ENCODE results near the gene SLC5A1. TPM values are rescaled to one million over a fixed set of nuclear protein-coding genes. Genes with fewer than 3 reads are reported as not detected.

The SLC5A1 gene
- not detected in 2 replicates for polyA plus RNA-seq
- not detected in 2 replicates for polyA minus RNA-seq

- Histone ChIP-seq H2AFZ (ENCODE audit: low read depth, low read length) (no peak within 1 kb of the TSS), H3K27ac (ENCODE audit: low read length) (no peak within 1 kb of the TSS), H4K20me1 (ENCODE audit: insufficient read depth) (no peaks in the 10 kb centered on the region), H3K4me2 (ENCODE audit: low read length) (no peak within 1 kb of the TSS), H3K79me2 (replicated peaks; ENCODE audit: insufficient read depth, low read length) (no peaks in the 10 kb centered on the region), H3F3A (ENCODE audit: insufficient read depth, low read length, poor library complexity, severe bottlenecking) (no peaks in the 10 kb centered on the region), H3K9me2 (ENCODE audit: insufficient read depth, low read length) (no peaks in the 10 kb centered on the region), H3K27me3 (ENCODE audit: insufficient read depth, low read depth, low read length) (no peaks in the 10 kb centered on the region), H3K9ac (ENCODE audit: low read length) (no peak within 1 kb of the TSS), H3K4me3 (ENCODE audit: low read length) (no peak within 1 kb of the TSS), H3K9me3 (ENCODE audit: low read length) (no peaks in the 10 kb centered on the region), H3K36me3 (ENCODE audit: insufficient read depth, low read length) (no peaks in the 10 kb centered on the region)
- TF ChIP-seq MXI1 (conservative IDR thresholded peaks at IDR 0.05; ENCODE audit: poor library complexity, severe bottlenecking) (no peak), RAD21 (conservative IDR thresholded peaks at IDR 0.05) (no peak), CTCF (IDR thresholded peaks at IDR 0.05; ENCODE audit: poor library complexity, severe bottlenecking) (no peak), EZH2 (IDR thresholded peaks at IDR 0.05; ENCODE audit: borderline replicate concordance, insufficient read depth, low read length, poor library complexity, severe bottlenecking) (no peak), EP300 (conservative IDR thresholded peaks at IDR 0.05; ENCODE audit: poor library complexity, severe bottlenecking) (no peak), REST (IDR thresholded peaks at IDR 0.05; ENCODE audit: borderline replicate concordance) (no peak), TAF1 (IDR thresholded peaks at IDR 0.05; ENCODE audit: low read depth) (no peak), POLR2AphosphoS5 (IDR thresholded peaks at IDR 0.05) (no peak), SMC3 (conservative IDR thresholded peaks at IDR 0.05; ENCODE audit: poor library complexity) (no peak)
Measured at GRCh38 chr22:32042924-32043323, at the start of gene SLC5A1. TSS of gene SLC5A1 (plus strand) at chr22:32043261. CDS start at chr22:32043282, 21 bp downstream.

- Histone ChIP-seq H3K79me2 (replicated peaks; ENCODE audit: insufficient read depth, low read length) (no peaks in the 10 kb centered on the region), H3K9me2 (ENCODE audit: insufficient read depth, low read length) (no peaks in the 10 kb centered on the region), H3K27ac (ENCODE audit: low read length) (no peak overlapping the region), H2AFZ (ENCODE audit: low read depth, low read length) (no peak overlapping the region), H3K36me3 (ENCODE audit: insufficient read depth, low read length) (no peaks in the 10 kb centered on the region), H3K4me3 (ENCODE audit: low read length) (no peak overlapping the region), H3K4me2 (ENCODE audit: low read length) (no peak overlapping the region), H4K20me1 (ENCODE audit: insufficient read depth) (no peaks in the 10 kb centered on the region), H3K9ac (ENCODE audit: low read length) (no peak overlapping the region), H3F3A (ENCODE audit: insufficient read depth, low read length, poor library complexity, severe bottlenecking) (no peaks in the 10 kb centered on the region), H3K27me3 (ENCODE audit: insufficient read depth, low read depth, low read length) (no peaks in the 10 kb centered on the region), H3K9me3 (ENCODE audit: low read length) (no peaks in the 10 kb centered on the region)
- no peak for TF ChIP-seq CTCF (IDR thresholded peaks at IDR 0.05; ENCODE audit: poor library complexity, severe bottlenecking)
- no peak for TF ChIP-seq TAF1 (IDR thresholded peaks at IDR 0.05; ENCODE audit: low read depth)
- TF ChIP-seq RAD21 (conservative IDR thresholded peaks at IDR 0.05): no peak
Measured at GRCh38 chr22:31995046-31995445, 48.0 kb upstream of the SLC5A1 start.

Data from neural cell (in vitro differentiated cells).